Stomach smooth muscle (tissue), 2 donors: ENCODE data around the gene MCTP1.

Experiments used
- H3K27ac ChIP-seq: one replicate; pipeline ENCODE4 v1.7.0; 2013; ENCODE audit warnings: mild to moderate bottlenecking, low read length, inconsistent platforms
- H3K27me3 ChIP-seq, 2 donors: one replicate each; pipeline ENCODE4 v1.7.0; 2013; ENCODE audit warnings: low read length in 2 of 2; ENCODE audit not compliant: insufficient read depth in 2 of 2, control insufficient read depth in 1 of 2
- H3K36me3 ChIP-seq, 2 donors: one replicate each; pipeline ENCODE4 v1.7.0; 2013; ENCODE audit warnings: low read length in 2 of 2; ENCODE audit not compliant: control insufficient read depth in 2 of 2, insufficient read depth in 2 of 2
- H3K4me1 ChIP-seq: one replicate; pipeline ENCODE4 v1.7.0; 2013; ENCODE audit warnings: low read length; ENCODE audit not compliant: control insufficient read depth, insufficient read depth
- H3K4me3 ChIP-seq, 2 donors: one replicate each; pipeline ENCODE4 v1.7.0; 2013; ENCODE audit warnings: low read length in 2 of 2
- H3K9ac ChIP-seq, 2 donors: one replicate each; pipeline ENCODE4 v1.7.0; 2013; ENCODE audit warnings: low read length in 2 of 2, mild to moderate bottlenecking in 1 of 2
- H3K9me3 ChIP-seq, 2 donors: one replicate each; pipeline ENCODE4 v1.7.0; 2013; ENCODE audit warnings: low read length in 2 of 2; ENCODE audit not compliant: control insufficient read depth in 2 of 2
- donor health status: healthy.
- donor health status: Pancreatic carcinoma.

The MCTP1 gene

GRCh38 chr5:94693043-94693822, 591.7 kb downstream of the MCTP1 start:
- no peak overlapping the region for H3K9ac ChIP-seq
- no peaks in the 10 kb centered on the region for H3K36me3 ChIP-seq
- H3K27ac ChIP-seq, result no peak overlapping the region
- no peaks in the 10 kb centered on the region for H3K27me3 ChIP-seq
- no peaks in the 10 kb centered on the region for H3K9me3 ChIP-seq
- H3K4me1 ChIP-seq, result no peaks in the 10 kb centered on the region
- H3K4me3 ChIP-seq, result no peak overlapping the region

GRCh38 chr5:94692581-94692980, 592.3 kb downstream of the MCTP1 start:
- no peaks in the 10 kb centered on the region for H3K36me3 ChIP-seq
- H3K27ac ChIP-seq, result no peak overlapping the region
- H3K4me3 ChIP-seq, result no peak overlapping the region
- H3K9me3 ChIP-seq, result no peaks in the 10 kb centered on the region
- H3K27me3 ChIP-seq, result no peaks in the 10 kb centered on the region
- no peaks in the 10 kb centered on the region for H3K4me1 ChIP-seq
- no peak overlapping the region for H3K9ac ChIP-seq

- H3K9ac ChIP-seq, result no peak overlapping the region
Measured at GRCh38 chr5:94691949-94692348, 592.9 kb downstream of the MCTP1 start.

GRCh38 chr5:94691291-94691690, 593.6 kb downstream of the MCTP1 start:
- Histone ChIP-seq H3K27me3 (no peaks in the 10 kb centered on the region), H3K9ac (no peak overlapping the region), H3K4me3 (no peak overlapping the region), H3K27ac (no peak overlapping the region), H3K4me1 (no peaks in the 10 kb centered on the region), H3K36me3 (no peaks in the 10 kb centered on the region), H3K9me3 (no peaks in the 10 kb centered on the region)

More at GRCh38 chr5:94691949-94692348, 592.9 kb downstream of the MCTP1 start:
- Histone ChIP-seq H3K27me3 (no peaks in the 10 kb centered on the region), H3K4me3 (no peak overlapping the region), H3K36me3 (no peaks in the 10 kb centered on the region), H3K27ac (no peak overlapping the region), H3K4me1 (no peaks in the 10 kb centered on the region), H3K9me3 (no peaks in the 10 kb centered on the region)

GRCh38 chr5:94690778-94691177, 594.1 kb downstream of the MCTP1 start:
- Histone ChIP-seq H3K9ac (no peak overlapping the region), H3K4me1 (no peaks in the 10 kb centered on the region), H3K36me3 (no peaks in the 10 kb centered on the region), H3K9me3 (no peaks in the 10 kb centered on the region), H3K27ac (no peak overlapping the region), H3K4me3 (no peak overlapping the region), H3K27me3 (no peaks in the 10 kb centered on the region)

GRCh38 chr5:94689908-94690307, 595.0 kb downstream of the MCTP1 start:
- Histone ChIP-seq H3K9ac (no peak overlapping the region), H3K27me3 (no peaks in the 10 kb centered on the region), H3K4me3 (no peak overlapping the region), H3K27ac (no peak overlapping the region), H3K9me3 (no peaks in the 10 kb centered on the region), H3K4me1 (no peaks in the 10 kb centered on the region), H3K36me3 (no peaks in the 10 kb centered on the region)

GRCh38 chr5:94682814-94683520, 601.9 kb downstream of the MCTP1 start:
- Histone ChIP-seq H3K9ac (no peak overlapping the region), H3K4me1 (no peaks in the 10 kb centered on the region), H3K9me3 (no peaks in the 10 kb centered on the region), H3K4me3 (no peak overlapping the region), H3K27ac (no peak overlapping the region), H3K27me3 (no peaks in the 10 kb centered on the region), H3K36me3 (no peaks in the 10 kb centered on the region)

GRCh38 chr5:94675965-94676618, 608.8 kb downstream of the MCTP1 start:
- no peak overlapping the region for H3K4me3 ChIP-seq
- H3K9ac ChIP-seq, result no peak overlapping the region
- H3K27me3 ChIP-seq, result no peaks in the 10 kb centered on the region
- H3K9me3 ChIP-seq, result no peaks in the 10 kb centered on the region
- no peak overlapping the region for H3K27ac ChIP-seq
- H3K4me1 ChIP-seq, result no peaks in the 10 kb centered on the region
- peaks cover 0 to 5% of the 10 kb centered on the region in 2 donors for H3K36me3 ChIP-seq

- no peak overlapping the region for H3K27ac ChIP-seq
- no peak overlapping the region for H3K4me3 ChIP-seq
- no peaks in the 10 kb centered on the region for H3K9me3 ChIP-seq
- H3K36me3 ChIP-seq, result peaks cover 0 to 5% of the 10 kb centered on the region in 2 donors
- no peaks in the 10 kb centered on the region for H3K27me3 ChIP-seq
- no peaks in the 10 kb centered on the region for H3K4me1 ChIP-seq
- H3K9ac ChIP-seq, result no peak overlapping the region
Measured at GRCh38 chr5:94674490-94675382, 610.2 kb downstream of the MCTP1 start.

GRCh38 chr5:94672746-94673145, 612.1 kb downstream of the MCTP1 start:
- Histone ChIP-seq H3K9me3 (no peaks in the 10 kb centered on the region), H3K4me3 (no peak overlapping the region), H3K27me3 (no peaks in the 10 kb centered on the region), H3K36me3 (peaks cover 0 to 5% of the 10 kb centered on the region in 2 donors), H3K27ac (no peak overlapping the region), H3K4me1 (no peaks in the 10 kb centered on the region), H3K9ac (no peak overlapping the region)
